ENCODE data around the gene NBPF14.
"Not testable (repeated sequence)": the region's sequence is repeated elsewhere in the genome, so short reads cannot be mapped to it uniquely, and the experiment has no call there.

NBPF14 gene, protein sequence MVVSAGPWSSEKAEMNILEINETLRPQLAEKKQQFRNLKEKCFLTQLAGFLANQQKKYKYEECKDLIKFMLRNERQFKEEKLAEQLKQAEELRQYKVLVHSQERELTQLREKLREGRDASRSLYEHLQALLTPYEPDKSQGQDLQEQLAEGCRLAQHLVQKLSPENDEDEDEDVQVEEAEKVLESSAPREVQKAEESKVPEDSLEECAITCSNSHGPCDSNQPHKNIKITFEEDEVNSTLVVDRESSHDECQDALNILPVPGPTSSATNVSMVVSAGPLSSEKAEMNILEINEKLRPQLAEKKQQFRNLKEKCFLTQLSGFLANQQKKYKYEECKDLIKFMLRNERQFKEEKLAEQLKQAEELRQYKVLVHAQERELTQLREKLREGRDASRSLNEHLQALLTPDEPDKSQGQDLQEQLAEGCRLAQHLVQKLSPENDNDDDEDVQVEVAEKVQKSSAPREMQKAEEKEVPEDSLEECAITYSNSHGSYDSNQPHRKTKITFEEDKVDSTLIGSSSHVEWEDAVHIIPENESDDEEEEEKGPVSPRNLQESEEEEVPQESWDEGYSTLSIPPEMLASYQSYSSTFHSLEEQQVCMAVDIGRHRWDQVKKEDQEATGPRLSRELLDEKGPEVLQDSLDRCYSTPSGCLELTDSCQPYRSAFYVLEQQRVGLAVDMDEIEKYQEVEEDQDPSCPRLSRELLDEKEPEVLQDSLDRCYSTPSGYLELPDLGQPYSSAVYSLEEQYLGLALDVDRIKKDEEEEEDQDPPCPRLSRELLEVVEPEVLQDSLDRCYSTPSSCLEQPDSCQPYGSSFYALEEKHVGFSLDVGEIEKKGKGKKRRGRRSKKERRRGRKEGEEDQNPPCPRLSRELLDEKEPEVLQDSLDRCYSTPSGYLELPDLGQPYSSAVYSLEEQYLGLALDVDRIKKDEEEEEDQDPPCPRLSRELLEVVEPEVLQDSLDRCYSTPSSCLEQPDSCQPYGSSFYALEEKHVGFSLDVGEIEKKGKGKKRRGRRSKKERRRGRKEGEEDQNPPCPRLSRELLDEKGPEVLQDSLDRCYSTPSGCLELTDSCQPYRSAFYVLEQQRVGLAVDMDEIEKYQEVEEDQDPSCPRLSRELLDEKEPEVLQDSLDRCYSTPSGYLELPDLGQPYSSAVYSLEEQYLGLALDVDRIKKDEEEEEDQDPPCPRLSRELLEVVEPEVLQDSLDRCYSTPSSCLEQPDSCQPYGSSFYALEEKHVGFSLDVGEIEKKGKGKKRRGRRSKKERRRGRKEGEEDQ (N-terminal part only)

DNA sequence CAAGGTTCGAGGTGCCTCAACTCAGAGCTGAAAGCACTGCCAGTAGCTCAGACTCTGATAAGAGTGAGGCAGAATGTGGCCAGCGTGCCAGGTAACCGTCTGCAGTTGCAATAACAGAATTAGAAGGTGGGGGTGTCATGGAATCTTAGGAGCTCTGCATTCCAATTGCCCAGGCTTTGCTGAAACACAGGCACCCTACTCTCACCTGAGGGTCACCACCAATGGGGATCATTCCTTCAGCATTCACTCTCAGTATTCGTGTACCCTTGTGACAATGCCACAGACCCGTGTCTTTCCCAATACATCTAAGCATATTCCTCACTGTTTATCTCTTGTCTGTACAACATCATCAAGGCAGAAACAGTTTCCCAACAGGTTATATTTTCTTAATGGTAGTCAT, at the start of gene NBPF14:
Gene NBPF14, minus strand, starts transcription at position 101 of the 400 bp plus-strand sequence. CDS start 294 bp downstream, outside the sequence.
- not testable (repeated sequence) for DNase-seq

DNA sequence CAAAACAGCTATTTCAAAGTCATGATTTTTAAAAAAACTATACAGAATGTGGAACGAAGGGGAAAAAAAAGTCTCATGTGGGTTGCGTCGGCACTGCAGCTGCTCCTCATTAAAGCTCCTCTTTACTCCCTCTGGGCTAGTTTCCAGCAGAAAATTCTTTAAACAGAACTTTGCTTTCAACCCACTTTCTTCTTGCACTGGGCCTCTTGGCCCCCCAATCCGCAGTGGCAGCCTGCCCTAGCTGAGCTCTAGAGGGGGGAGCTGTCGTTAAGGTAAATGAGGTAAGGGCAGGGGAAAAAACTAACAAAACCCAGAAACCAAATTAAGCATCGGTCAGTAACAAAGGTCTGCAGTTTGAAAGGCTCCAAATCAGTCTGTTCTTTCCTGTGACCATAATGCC, 29.6 kb upstream of the NBPF14 start:
- not testable (repeated sequence) for DNase-seq

DNA sequence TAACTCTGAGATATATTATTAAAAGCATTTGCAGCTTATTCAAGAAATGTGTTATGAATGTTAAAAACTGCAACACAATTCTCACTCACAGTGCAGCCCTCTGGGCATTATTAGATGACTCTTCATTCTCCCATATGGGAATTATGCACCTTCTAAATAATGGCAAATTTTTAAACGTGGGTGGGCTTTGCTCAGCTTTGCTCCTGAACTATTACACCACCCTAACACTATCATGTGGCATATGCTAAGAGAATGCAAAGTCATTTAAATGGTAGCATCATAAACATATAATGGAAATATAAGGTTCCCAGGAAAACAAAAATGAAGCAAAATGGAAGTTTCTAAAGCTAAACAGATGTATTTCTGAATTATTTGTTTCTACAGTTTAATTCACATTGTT, 22.4 kb upstream of the NBPF14 start:
- DNase-seq: not testable (repeated sequence)

DNA sequence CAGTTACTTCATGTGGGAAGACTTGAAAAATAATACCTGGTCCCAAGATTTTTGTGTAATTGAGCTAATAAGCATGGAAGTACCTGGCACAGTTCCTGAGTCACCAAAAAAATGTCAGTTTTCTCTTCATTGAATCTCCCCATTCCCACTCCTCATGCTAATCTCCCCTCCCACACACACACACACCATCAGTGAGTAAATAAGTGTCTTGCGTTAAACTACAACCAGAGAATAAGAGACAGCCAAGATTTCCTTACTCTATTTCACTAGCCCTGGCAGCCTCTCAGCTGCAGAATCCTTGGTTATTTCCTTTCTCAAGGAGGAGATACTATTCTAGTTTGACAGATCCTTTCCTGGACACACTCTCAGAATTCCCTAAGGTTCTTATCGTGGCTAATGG, 9.5 kb upstream of the NBPF14 start:
- DNase-seq: not testable (repeated sequence)

DNA sequence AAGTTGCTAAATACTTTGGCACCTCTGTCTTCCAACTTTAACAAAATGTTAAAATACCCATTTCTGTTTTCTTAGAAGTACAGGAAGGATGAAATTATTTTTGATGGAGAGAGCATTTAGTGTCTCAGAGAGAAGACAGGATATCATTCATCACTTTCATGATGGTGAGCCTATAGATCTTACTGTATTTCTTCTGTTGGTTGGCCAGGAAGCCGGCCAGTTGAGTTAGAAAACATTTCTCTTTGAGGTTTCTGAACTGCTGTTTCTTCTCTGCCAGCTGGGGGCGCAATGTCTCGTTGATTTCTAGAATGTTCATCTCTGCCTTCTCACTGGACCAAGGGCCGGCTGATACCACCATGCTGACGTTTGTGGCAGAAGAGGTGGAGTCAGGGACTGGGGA, 451 bp downstream of the NBPF14 start:
- not testable (repeated sequence) for DNase-seq

DNA sequence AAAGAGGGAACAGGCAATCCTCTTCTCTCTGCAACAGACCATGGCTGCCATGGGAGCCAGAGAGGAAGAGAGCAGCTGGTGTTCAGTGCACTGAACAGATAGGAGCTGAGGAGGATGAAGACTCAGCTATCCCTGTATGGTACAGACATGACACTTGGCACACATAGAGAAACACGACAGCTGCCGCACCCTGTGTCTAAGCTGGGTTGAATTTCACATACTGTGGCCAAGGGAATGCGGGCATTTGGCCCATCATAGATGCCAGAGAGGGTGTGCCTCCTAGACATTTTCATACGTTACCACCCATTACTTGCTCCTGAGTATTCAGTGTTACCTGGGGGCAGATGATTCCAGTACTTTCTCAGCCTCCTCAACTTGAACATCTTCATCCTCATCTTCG, 4.7 kb downstream of the NBPF14 start:
- DNase-seq: not testable (repeated sequence)

DNA sequence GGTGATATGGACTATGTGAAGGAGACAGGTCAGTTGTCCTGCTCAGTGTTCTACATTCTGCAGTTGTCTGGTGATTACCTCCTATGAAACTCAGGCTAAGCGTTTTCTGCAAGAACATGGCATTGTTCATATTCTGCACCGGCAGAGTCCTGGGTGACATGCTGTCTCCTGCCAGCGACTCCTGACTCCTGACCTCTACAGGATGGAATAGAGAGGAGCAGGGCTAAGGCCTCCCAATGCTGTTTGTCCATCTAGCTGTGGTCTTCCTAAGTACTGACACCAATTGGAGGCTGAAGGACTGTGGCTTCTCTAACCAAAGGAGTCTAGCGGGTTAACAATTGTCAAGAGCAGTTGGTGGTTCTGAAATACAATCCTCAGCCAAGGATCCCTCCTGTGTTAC, 63.7 kb downstream of the NBPF14 start:
- DNase-seq: not testable (repeated sequence)

DNA sequence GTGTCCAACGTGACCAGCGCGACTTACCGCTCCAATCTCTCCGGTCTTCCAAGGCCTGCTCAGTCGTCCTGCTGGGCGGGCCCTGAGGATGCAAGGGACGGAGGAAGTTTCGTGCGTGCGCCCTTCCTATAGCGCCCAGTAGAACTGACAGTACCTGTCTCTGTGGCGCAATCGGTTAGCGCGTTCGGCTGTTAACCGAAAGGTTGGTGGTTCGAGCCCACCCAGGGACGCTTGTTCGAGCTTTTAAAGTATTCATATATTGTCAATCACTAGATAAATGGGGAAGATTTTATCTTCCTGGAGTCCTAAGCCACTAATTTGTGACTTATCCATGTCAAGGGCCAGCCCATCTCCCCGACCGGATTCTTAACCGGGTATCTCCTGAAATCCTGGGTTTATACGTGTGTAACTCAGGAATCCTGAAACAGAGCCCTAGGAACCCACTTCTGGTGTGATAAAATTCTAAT, 66.7 kb downstream of the NBPF14 start:
- not testable (repeated sequence) for DNase-seq

DNA sequence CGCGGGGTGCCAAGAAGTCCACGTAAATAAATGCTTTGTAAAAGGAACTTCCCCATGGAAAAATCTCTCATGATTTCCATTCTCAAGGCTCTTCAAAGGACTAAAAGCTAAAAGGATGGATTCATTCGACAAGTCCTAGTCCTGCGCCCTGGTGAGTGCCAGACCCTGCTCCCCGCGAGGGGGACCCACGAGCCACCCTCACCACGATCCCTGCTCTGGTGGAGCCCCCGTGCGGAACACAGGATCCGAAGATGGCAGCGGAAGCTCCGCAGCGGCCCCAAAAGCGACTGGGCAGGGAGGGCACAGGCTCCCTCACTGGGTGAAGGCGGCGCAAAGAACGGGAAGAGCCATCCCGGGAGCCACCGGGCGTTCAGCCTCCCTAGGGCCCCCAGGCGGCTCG, 67.2 kb downstream of the NBPF14 start:
- not testable (repeated sequence) for DNase-seq

DNA sequence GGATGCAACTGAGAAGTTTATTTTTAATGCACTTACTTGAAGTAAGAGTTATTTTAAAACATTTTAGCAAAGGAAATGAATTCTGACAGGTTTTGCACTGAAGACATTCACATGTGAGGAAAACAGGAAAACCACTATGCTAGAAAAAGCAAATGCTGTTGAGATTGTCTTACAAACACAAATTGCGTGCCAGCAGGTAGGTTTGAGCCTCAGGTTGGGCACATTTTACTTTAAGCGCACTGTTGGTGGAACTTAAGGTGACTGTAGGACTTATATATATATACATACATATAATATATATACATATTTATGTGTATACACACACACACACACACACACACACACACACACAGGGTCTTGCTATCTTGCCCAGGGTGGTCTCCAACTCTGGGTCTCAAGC, 69.2 kb downstream of the NBPF14 start:
- not testable (repeated sequence) for DNase-seq

DNA sequence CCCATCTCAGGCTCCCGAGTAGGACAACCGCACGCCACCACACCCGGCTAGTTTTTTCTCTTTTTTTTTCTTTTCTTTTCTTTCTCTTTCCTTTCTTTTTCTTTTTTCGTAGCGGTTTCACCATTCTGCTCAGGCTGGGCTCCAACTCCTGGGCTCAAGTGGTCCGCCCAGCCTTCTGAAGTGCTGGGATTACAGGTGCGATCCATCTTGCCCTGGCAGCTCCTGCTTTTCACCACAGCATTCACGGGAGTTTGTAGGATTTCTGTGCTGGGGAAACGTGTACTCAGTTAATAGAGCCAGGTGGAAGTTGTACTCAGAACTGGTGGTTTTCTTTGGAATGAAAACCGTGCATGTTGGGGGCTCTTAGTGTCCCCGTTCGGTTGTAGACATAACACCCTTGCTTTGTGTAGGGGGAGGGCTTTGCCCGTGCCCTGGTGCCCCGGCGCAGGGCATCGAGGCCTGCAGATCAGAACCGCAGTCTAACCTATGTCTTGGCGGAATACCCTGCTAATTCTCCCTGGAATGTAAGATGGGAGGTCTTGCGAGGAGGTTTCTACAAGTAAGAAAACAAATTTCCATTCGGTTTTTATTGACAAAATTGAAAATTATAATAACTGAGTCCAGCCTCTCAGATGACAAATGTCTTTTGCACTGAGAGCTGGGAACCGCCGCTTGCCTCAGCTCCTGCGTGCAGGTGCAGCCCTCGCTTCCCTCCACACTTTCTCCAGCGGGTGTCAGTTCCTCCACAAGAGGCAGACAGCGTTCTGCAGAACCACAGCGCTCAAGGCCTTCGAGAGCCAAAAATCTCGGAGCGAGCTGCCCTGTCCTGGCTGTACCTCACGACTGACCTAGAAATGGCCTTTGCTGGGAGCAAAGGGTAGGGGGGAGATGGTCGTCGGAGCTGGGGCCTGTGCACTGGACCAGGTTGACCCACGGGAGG, 72.3 kb downstream of the NBPF14 start:
- not testable (repeated sequence) for DNase-seq

DNA sequence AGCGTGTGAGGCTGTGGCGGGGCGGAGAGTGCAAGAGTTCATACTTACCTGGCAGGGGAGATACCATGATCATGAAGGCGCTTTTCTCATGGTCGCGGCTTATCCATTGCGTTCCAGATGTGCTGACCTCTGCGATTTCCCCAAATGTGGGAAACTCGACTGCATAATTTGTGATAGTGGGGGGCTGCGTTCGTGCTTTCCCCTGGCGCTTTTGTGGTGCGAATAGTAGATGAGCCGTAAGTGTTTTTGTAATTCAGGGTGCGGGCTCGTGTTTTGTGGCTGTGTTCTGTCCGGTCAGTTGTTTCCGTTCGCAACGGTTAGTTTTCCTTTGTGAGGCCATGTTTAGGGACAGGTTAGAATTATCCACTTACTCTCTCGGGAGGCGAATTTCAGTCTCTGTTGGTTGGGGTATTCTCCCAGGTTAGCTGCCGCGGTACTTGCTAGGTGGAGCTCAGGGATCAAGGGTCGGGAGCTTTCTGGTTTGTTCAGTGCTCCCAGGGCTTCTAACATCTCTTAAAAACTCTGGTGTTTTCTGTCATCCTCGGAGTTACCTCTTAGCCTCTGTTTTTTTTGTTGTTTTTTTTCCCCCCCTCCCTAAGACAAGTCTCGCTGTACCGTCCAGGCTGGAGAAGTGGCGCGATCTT, 73.1 kb downstream of the NBPF14 start:
- DNase-seq: not testable (repeated sequence)

DNA sequence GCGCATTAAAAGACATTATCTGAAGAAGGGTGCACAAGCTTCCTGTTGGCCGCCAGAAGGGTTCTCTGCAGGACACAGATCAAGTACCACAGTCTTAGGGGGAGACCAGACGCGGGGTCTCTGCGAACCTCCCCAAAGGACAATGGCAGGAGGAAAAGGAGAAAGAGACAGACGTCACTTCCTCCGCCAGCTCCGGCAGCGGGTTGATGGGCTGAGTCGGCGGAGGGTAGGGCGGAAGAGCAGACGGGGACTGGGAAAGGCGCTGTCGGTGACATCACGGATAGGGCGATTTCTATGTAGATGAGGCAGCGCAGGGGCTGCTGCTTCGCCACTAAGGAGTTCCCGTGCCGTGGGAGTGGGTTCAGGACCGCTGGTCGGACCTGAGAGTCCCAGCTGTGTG, 73.7 kb downstream of the NBPF14 start:
- not testable (repeated sequence) for DNase-seq

DNA sequence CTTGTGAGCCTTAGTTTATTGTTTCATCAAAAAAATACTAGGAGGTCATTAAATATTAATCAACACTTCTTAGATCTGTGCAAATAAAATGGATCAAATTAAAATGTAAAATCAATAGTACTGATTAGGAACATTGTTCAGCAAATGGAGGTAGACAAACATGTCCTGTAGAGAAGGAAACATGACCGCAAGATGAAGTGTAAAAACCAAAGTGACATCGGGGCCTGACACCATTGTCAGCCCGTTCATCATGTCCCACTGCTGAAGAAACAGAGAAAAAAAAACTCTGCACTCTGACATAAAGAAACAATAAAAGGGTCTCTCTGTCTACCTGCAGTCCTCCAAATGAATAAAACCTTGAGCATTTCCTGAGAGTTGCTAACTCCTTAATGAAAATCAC, 81.5 kb downstream of the NBPF14 start:
- DNase-seq: not testable (repeated sequence)

DNA sequence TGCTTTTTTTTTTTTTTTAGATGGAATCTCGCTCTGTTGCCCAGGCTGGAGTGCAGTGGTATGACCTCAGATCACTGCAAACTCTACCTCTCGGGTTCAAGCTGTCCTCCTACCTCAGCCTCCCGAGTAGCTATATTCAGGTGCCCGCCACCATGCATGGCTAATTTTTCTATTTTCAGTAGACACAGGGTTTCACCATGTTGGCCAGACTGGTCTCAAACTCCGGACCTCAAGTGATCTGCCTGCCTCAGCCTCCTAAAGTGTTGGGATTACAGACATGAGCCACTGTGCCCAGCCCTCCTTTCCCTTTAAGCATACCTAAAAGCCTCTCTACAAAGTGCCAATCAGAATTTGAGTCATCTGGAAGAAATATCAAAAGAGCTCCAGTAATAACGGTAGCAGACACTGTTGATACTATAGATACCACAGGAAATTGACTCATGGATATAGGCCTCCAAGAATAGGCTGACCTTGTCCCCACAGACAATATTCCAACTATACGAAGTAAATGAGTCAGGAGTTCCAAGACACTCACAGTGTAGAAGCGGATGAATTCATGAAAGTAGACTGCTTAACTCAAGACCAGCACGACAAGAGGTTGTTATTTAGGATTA, 83.1 kb downstream of the NBPF14 start:
- not testable (repeated sequence) for DNase-seq

DNA sequence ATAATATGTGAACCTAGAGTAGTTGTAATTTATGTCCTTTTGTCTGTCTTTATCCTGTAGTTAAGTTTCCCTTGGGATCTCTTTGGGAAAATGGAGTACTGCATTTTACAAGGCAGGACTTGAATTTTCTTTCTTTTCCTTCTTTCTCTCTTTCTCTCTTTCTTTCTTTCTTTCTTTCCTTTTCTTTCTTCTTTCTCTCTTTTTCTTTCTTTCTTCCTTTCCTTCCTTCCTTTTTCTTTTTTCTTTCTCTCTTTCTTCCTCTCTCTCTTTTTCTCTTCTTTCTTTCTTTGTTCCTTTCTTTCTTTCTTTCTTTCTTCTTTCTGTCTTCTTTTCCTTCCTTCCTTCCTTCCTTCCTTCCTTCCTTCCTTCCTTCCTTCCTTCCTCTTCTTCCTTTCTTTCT, 101.9 kb downstream of the NBPF14 start:
- not testable (repeated sequence) for DNase-seq

DNA sequence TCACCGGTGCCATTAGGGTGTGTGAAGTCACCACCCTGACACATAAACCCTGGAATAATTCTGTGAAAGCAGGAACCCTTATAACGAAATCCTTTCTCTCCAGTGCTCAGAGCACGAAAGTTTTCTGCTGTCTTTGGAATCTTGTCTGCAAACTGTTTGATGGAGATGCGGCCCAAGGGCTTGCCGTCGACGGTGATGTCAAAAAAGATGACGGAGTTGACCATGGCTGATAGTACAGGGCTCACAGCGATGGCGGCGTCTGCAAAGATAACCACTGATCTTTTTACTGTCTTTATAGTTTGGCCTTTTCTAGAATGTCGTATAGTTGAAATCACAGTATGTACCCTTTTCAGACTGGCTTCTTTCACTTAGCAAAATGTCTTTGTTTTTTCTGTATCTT, 112.8 kb downstream of the NBPF14 start, which contains the start of gene PPIAL4G:
Gene PPIAL4G, minus strand, starts transcription at position 274 of the 400 bp plus-strand sequence. Its CDS starts 50 bp downstream, at position 224.
- DNase-seq: not testable (repeated sequence)

All from NCI-H1436 (cell line).